ENCODE results near the gene SLC35F3. TPM values are rescaled to one million over a fixed set of nuclear protein-coding genes. Genes with fewer than 3 reads are reported as not detected.

Gene SLC35F3
- total RNA-seq, 2 donors from 2014 or later, result not detected

DNA sequence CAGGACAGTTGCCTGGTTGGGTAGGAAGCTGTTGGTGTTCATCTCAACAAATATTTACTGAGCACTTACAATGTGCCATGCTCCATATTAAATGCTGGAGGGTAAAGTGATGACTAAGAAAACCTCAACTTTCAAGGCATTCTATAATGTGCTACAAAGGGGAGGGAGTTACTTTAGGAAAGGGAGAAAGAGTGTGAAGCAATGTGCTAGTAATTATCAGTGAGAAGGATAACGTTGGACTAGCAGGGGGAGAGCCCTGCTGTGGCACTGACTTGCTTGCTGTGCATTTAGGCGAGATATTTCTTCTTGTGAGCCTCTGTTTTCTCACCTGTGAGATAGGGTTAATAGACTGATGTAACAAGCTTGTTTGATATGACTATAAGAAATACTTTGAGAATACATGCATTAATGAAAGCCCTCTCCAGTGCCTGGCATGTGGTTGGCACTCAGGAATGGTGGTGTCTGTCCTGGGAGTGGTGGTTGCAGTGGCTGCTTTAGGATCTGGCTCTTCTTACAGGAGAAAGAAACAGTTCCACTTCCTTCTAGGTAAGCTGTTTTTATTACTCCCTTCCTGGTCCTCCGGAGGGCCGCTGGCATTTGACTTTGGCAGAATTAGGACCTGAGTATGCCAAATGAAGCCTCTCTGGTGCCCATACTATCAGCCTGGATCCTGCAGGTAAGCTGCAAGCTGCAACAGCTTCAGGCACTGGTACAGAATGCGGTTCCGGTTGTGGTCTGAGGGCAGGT lies 357.7 kb downstream of the SLC35F3 start:
- Histone ChIP-seq H3K4me1 (no peaks in the 10 kb centered on the region), H3K4me3 (no peak overlapping the region), H3K27me3 (no peaks in the 10 kb centered on the region), H3K27ac (no peak overlapping the region), H3K9me3 (peaks cover 0 to 8% of the 10 kb centered on the region in 2 donors), H3K36me3 (no peaks in the 10 kb centered on the region)
- TF ChIP-seq, protein P1, sequence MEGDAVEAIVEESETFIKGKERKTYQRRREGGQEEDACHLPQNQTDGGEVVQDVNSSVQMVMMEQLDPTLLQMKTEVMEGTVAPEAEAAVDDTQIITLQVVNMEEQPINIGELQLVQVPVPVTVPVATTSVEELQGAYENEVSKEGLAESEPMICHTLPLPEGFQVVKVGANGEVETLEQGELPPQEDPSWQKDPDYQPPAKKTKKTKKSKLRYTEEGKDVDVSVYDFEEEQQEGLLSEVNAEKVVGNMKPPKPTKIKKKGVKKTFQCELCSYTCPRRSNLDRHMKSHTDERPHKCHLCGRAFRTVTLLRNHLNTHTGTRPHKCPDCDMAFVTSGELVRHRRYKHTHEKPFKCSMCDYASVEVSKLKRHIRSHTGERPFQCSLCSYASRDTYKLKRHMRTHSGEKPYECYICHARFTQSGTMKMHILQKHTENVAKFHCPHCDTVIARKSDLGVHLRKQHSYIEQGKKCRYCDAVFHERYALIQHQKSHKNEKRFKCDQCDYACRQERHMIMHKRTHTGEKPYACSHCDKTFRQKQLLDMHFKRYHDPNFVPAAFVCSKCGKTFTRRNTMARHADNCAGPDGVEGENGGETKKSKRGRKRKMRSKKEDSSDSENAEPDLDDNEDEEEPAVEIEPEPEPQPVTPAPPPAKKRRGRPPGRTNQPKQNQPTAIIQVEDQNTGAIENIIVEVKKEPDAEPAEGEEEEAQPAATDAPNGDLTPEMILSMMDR (IDR thresholded peaks at IDR 0.05), result no peak
- no peak for DNase-seq (ENCODE audit: low spot score)

DNA sequence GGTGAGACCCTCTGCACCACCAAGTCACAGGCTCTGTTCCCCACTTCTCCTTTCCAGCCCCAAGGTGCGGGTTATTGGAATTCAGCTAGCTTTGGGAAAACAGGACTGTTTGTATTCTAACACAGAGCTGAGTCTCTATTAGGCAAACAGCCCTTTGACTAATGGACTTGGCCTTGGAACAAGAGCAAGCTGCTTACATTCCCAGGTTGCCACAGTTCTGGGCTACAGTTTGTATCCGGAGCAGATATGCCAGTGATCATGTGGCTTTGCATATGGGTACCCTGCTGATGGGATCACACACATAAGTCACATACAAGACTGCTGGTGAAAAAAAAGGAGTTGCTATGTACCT lies 358.3 kb downstream of the SLC35F3 start:
- no peaks in the 10 kb centered on the region for H3K27me3 ChIP-seq
- no peak overlapping the region for H3K4me3 ChIP-seq
- peaks cover 0 to 7% of the 10 kb centered on the region in 2 donors for H3K9me3 ChIP-seq
- DNase-seq (ENCODE audit: low spot score), result no peak
- no peaks in the 10 kb centered on the region for H3K4me1 ChIP-seq
- H3K27ac ChIP-seq, result no peak overlapping the region
- no peaks in the 10 kb centered on the region for H3K36me3 ChIP-seq
- TF ChIP-seq, protein P1 (IDR thresholded peaks at IDR 0.05), result no peak

DNA sequence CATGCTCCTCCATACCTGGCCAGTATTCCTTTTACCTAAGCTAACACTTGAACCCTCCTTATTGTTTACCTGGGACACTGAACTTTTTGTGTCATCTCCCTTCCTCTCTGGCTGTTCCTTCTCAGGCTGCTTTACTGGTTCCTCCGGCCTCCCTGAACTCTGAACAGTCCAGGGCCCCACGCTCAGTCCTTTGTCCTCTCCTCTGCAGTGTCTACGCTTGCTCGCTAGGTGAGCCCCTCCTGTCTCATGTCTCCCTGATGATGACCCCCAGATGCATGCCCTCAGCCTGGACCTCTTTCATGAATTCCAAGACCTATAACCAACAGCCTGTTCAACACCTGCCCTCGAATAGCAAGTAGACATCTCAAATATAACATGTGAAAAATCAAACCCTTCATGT lies 360.4 kb downstream of the SLC35F3 start:
- DNase-seq (ENCODE audit: low spot score), result no peak
- Histone ChIP-seq H3K27ac (no peak overlapping the region), H3K27me3 (no peaks in the 10 kb centered on the region), H3K4me1 (no peaks in the 10 kb centered on the region), H3K36me3 (no peaks in the 10 kb centered on the region), H3K9me3 (no peaks in the 10 kb centered on the region), H3K4me3 (no peak overlapping the region)
- TF ChIP-seq, protein P1 (IDR thresholded peaks at IDR 0.05), result no peak

DNA sequence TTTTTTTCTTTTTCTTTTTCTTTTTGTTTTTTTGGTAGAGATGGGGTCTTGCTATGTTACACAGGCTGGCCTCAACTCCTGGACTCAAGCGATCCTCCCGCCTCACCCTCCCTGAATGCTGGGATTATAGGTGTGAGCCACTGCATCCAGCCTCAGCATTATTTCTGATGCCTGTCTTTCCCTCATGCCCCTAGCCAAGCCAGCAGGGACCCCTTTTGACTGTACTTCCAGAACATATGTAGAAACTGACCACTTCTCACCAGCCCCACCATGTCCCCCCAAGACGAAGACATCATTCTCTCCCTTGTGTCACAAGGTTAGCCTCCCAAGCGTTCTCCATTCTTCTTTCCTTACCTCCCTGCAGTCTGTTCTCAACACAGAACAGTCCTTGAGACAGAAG lies 360.8 kb downstream of the SLC35F3 start:
- TF ChIP-seq, protein P1 (IDR thresholded peaks at IDR 0.05), result no peak
- no peak for DNase-seq (ENCODE audit: low spot score)
- Histone ChIP-seq H3K4me1 (no peaks in the 10 kb centered on the region), H3K27ac (no peak overlapping the region), H3K4me3 (no peak overlapping the region), H3K36me3 (no peaks in the 10 kb centered on the region), H3K27me3 (no peaks in the 10 kb centered on the region), H3K9me3 (no peaks in the 10 kb centered on the region)

DNA sequence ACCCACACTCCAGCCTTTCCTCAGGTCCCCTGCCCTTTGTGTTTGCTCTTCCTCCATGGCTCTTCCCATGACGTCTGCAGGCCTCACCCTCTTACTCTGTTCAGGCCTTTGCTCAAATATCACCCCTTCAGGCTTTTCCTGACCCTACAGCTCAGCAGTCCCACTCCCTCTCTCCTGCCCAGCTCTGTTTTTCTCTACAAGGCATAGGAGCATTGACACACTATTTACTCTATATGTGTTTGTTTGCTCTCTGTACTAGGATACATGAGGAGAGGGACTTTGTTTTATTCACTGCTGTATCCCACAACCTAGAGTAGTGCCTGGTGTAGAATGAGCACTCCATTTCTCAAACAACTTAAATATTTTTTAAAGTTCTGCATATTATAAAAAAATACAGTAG lies 361.4 kb downstream of the SLC35F3 start:
- TF ChIP-seq, protein P1 (IDR thresholded peaks at IDR 0.05), result no peak
- Histone ChIP-seq H3K27me3 (no peaks in the 10 kb centered on the region), H3K4me1 (no peaks in the 10 kb centered on the region), H3K27ac (no peak overlapping the region), H3K9me3 (no peaks in the 10 kb centered on the region), H3K4me3 (no peak overlapping the region), H3K36me3 (no peaks in the 10 kb centered on the region)
- DNase-seq (ENCODE audit: low spot score), result no peak

DNA sequence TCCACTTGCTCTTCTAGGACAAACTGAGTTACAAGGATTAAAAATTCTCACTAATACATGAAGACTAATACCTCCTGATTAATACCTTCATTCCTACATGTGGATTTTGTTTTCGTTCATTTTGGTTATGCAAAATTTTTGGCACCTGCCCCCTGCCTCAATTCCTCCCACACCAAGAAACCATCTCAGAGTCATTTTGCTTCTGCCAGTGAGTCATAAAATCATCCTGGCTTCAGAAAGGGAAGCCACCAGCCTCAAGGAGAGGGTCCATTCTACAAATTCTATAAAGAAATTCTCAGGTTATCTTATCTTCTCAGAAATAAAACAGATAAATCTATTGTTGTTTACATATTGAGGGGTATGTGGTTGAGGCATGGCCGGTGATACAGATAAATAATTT lies 365.6 kb downstream of the SLC35F3 start:
- DNase-seq (ENCODE audit: low spot score), result no peak
- Histone ChIP-seq H3K27me3 (no peaks in the 10 kb centered on the region), H3K4me3 (no peak overlapping the region), H3K4me1 (no peaks in the 10 kb centered on the region), H3K27ac (no peak overlapping the region), H3K36me3 (no peaks in the 10 kb centered on the region), H3K9me3 (no peaks in the 10 kb centered on the region)
- TF ChIP-seq, protein P1 (IDR thresholded peaks at IDR 0.05), result no peak

Data from right atrium auricular region (tissue), 2 donors.